Activated naive CD4-positive, alpha-beta T cell treated with anti-CD3 and anti-CD28 coated beads, Interleukin-2, amount 10 ng/mL, durations not matched to agents 7 days and 5 days (primary cell): ENCODE measurements around the gene CCDC71.

Source experiments
- CTCF ChIA-PET: fragments of 350-600 bp; sonication (Branson Sonifier 250); formaldehyde crosslinking; loops from one replicate; lab custom pipeline; 2021; ENCODE audit warnings: antibody characterized with exemption; lab: Charles Lee
- DNase-seq: peaks from one replicate; pipeline ENCODE4 v3.0.0-alpha.2; 2020
- H3K27ac Mint-ChIP-seq: one replicate; pipeline ENCODE4 v1.8.0; 2021; ENCODE audit warnings: mild to moderate bottlenecking, moderate library complexity, mixed read lengths
- H3K27me3 Mint-ChIP-seq: one replicate; pipeline ENCODE4 v1.8.0; 2021; ENCODE audit warnings: mild to moderate bottlenecking, mixed read lengths
- H3K36me3 Mint-ChIP-seq: one replicate; pipeline ENCODE4 v1.8.0; 2021; ENCODE audit warnings: mixed read lengths
- H3K4me1 Mint-ChIP-seq: one replicate; pipeline ENCODE4 v1.8.0; 2021; ENCODE audit warnings: mixed read lengths
- H3K4me3 Mint-ChIP-seq: one replicate; pipeline ENCODE4 v1.8.0; 2021; ENCODE audit warnings: mild to moderate bottlenecking, moderate library complexity, mixed read lengths
- H3K9me3 Mint-ChIP-seq: one replicate; pipeline ENCODE4 v1.8.0; 2021; ENCODE audit warnings: mixed read lengths

CCDC71 gene

DNA sequence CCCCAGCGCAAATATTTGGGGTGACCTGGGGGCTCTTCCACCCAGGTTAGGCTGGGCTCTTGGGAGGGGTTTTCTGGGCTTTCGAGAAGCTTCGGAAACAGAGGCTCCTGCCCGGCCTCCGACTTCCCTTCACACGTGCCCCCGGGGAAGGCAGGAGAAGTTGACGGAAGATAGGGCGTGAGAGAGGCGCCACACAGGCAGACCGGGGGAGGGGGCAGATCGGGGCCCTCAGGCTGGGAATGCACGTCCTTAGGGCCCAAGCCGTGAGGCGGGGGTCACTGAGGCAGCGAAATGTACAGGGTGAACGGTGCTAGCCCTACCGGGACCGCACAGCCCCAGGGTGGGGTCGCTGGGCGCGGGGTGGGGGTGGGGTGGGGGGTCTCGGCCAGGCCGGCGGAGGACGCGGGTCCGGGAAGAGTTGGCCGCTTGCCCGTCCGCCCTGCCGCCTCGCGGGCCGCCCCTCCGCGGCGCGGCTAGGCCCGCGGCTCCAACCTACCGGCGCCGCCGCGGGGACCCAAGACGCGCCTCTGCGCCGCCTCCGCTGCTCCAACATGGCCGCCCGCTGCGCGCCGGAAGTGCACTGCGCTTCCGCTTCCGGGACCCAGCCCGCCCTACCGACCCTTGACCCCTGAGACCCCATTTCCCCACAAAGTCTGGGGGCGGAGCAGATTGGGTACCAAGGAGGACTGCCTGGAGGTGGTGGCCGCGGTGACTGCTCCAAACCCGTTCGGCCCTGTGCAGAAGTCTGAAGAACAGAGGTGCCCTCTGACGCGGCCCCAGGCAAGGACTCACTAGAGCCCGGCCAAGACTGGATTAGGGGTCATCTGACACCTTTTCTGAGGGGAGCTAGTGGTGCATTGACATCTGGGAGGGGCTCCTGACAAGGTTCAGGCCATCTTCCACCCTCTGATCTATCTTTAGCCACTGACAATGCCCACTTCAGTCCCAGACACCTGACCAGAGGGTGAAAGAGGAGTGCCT, at the start of gene CCDC71:
CCDC71 (minus strand) TSS at position 561 of the 981 bp plus-strand sequence. CDS start 2,123 bp downstream, outside the sequence.
- H3K27me3 Mint-ChIP-seq = peaks cover 12% of the 10 kb centered on the region

DNA sequence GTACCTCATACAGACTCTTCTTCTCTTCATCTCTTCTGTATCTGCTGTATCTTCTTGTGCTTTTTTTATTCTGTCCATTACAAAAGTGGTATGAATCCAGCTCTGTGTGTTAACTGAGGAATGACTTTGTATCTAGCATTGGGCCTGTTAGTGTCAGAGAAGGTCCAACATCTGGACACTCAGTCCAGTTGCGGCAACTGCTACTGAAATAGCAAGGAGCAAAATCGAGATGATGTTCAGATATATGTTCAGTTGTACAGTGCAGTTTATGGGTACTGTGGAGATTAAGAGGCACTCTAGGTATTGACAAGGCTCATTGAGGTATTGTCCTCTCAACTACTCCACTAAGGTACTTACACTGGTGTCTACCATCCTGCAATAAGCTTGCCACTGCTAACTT, 47.9 kb upstream of the CCDC71 start:
- H3K4me3 Mint-ChIP-seq = no peak overlapping the region
- H3K27me3 Mint-ChIP-seq = peaks cover 10% of the 10 kb centered on the region
- no peaks in the 10 kb centered on the region for H3K9me3 Mint-ChIP-seq
- DNase-seq = no peak
- H3K36me3 Mint-ChIP-seq = no peaks in the 10 kb centered on the region
- no peak overlapping the region for H3K27ac Mint-ChIP-seq
- H3K4me1 Mint-ChIP-seq = no peaks in the 10 kb centered on the region
- CTCF ChIA-PET = no interaction called here

More for the DNA sequence above, at the start of gene CCDC71:
- CTCF ChIA-PET = interaction anchor here (1.4 kb wide), 1 partner anchor 8 kb away, joined by 4 read pairs; no protein-coding TSS in a partner anchor
- Mint-ChIP-seq H3K9me3 (no peaks in the 10 kb centered on the region), H3K27ac (peak within 1 kb of the TSS; percentile 88), H3K4me3 (peak within 1 kb of the TSS; percentile 90), H3K36me3 (peaks cover 23% of the 10 kb centered on the region), H3K4me1 (peaks cover 53% of the 10 kb centered on the region)
- DNase-seq = peak; percentile 85

DNA sequence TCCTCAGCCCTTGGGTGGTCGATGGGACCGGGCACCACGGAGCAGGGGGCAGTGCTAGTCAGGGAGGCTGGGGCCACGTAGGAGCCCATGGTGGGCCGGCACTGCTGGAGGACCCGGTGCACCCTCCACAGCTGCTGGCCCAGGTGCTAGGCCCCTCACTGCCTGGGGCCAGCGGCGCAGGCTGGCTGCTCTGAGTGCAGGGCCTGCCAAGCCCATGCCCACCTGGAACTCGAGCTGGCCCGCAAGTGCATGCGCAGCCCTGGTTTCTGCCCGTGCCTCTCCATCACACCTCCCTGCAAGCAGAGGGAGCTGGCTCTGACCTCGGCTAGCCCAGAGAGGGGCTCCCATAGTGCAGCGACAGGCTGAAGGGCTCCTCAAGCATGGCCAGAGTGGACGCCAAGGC, 47.4 kb upstream of the CCDC71 start:
- H3K4me3 Mint-ChIP-seq = no peak overlapping the region
- H3K9me3 Mint-ChIP-seq = no peaks in the 10 kb centered on the region
- no peaks in the 10 kb centered on the region for H3K36me3 Mint-ChIP-seq
- no peaks in the 10 kb centered on the region for H3K4me1 Mint-ChIP-seq
- CTCF ChIA-PET = no interaction called here
- H3K27ac Mint-ChIP-seq = no peak overlapping the region
- DNase-seq = no peak
- H3K27me3 Mint-ChIP-seq = peaks cover 10% of the 10 kb centered on the region

DNA sequence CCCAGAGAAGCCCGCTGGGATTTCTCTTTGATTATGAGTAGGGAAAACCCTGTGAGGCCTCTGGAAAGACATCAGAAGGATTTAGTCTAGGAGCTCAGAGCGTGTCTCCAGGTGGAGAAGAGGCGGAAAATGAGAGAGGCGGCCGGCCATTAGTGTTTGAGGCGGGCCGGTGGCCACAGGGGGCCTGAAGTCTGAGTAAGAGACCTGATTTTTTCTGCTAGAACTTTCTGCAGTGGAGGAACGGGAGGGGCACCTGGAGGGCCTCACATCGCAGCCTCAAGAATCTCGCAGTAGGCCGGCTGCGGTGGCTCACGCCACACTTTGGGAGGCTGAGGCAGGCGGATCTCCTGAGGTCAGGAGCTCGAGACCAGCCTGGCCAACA, 33.8 kb upstream of the CCDC71 start:
- no peak overlapping the region for H3K27ac Mint-ChIP-seq
- CTCF ChIA-PET = no interaction called here
- no peaks in the 10 kb centered on the region for H3K4me1 Mint-ChIP-seq
- no peaks in the 10 kb centered on the region for H3K36me3 Mint-ChIP-seq
- no peak overlapping the region for H3K4me3 Mint-ChIP-seq
- no peaks in the 10 kb centered on the region for H3K9me3 Mint-ChIP-seq
- H3K27me3 Mint-ChIP-seq = peaks cover 25% of the 10 kb centered on the region
- no peak for DNase-seq

DNA sequence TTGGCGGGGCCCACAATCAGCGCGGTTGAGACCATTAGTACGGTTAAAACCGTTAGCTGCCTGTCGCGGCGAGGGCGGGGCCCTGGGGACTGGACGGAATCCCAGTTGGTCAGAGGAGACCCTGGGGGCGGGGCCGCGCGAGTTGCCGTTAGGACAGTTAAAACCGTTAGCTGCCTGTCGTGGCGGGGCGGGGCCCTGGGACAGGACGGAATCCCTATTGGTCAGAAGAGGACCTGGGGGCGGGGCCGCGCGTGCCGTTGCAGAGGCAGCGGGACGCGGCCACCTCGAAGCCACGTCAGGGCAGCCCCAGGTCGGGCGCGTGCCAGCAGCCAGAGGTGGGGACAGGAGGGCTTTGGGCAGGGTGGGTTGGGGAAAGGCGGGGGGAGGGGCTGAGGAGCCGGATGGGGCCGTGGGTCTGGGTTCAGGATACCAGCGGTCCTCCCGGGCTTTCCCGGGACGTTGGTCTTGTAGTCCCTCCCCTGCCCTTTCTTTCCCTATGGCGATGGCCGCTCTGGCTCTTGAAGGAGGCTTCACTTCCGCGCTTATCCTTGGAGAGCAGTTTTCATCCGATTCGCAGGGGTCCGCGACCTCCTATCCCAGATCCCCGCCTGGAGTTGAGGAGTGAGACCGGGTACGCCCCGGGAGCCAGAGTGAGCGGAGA, 33.2 kb upstream of the CCDC71 start:
- peaks cover 23% of the 10 kb centered on the region for H3K27me3 Mint-ChIP-seq
- DNase-seq = no peak
- H3K36me3 Mint-ChIP-seq = no peaks in the 10 kb centered on the region
- H3K9me3 Mint-ChIP-seq = no peaks in the 10 kb centered on the region
- CTCF ChIA-PET = no interaction called here
- no peak overlapping the region for H3K4me3 Mint-ChIP-seq
- H3K27ac Mint-ChIP-seq = no peak overlapping the region
- H3K4me1 Mint-ChIP-seq = no peaks in the 10 kb centered on the region

DNA sequence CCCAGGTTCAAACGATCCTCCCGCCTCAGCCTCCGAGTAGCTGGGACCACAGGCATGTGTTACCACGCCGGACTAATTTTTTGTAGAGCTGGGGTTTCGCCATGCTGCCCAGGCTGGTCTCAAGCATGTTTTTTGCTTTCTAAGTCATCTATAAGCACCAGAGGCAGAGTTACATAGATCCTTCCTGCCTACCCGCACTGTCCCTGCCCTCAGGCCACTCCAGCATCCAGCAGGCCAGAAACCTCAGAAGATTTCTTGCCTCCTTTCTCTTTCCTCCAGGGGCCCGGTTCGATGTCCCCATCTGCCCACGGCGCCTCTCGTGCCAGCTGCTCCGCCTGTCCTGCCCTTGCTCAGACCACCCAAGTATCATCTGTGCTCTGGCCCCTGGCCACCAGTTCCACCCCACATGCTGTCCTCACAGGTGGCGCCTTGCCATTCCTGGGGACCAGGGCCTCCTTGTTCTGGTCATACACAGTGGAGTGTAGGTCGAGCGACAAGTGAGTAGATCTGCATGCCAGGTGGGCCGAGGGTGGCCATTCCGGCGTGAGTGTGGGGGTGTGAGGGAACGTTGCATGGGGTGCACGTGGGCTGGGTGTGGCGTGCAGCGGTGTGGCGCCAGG, 32.6 kb upstream of the CCDC71 start:
- no peak for DNase-seq
- peaks cover 22% of the 10 kb centered on the region for H3K27me3 Mint-ChIP-seq
- CTCF ChIA-PET = no interaction called here
- no peaks in the 10 kb centered on the region for H3K36me3 Mint-ChIP-seq
- H3K27ac Mint-ChIP-seq = no peak overlapping the region
- H3K4me1 Mint-ChIP-seq = no peaks in the 10 kb centered on the region
- H3K4me3 Mint-ChIP-seq = no peak overlapping the region
- no peaks in the 10 kb centered on the region for H3K9me3 Mint-ChIP-seq

DNA sequence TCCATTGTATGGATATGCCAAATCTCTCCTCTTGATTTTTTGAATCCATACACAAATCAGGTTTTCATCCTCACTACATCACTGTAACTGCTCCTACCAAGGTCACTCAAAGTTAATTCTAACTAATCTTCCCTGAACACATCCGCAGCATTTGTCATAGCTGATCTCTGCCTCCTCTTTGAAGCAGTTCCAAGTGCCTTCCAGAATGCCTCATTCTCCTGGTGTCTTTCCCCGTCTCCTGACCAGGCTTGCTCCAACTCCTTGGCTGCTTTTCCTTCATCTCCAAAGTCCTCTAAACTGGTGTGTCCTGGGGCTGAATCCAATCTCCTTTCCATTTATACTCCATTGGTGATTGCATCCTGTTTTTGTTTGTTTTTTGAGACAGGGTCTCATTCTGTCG, 32.0 kb upstream of the CCDC71 start:
- no peak for DNase-seq
- Mint-ChIP-seq H3K4me3 (no peak overlapping the region), H3K27me3 (peaks cover 22% of the 10 kb centered on the region), H3K27ac (no peak overlapping the region), H3K36me3 (no peaks in the 10 kb centered on the region), H3K9me3 (no peaks in the 10 kb centered on the region), H3K4me1 (no peaks in the 10 kb centered on the region)
- CTCF ChIA-PET = no interaction called here

DNA sequence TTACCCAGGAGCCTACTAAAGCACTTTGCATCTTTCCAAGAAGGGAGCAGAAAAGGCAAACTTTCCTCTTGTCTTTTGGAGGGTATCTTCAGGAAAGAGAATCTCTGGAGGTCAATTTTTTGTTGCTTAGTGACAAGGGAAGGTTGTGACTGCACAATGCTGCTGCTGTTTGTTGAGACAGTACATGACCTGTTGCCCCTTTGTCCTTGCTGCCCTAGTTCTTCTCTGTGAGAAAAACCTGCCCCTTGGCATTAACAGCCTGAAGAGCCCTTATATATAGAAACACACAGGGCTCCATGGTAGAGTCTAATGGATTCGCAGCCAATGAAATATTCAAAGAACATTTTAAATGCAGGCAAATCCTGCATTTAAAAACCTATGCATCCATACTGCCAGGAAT, 25.6 kb upstream of the CCDC71 start:
- Mint-ChIP-seq H3K4me1 (peaks cover 4% of the 10 kb centered on the region), H3K27ac (no peak overlapping the region), H3K36me3 (no peaks in the 10 kb centered on the region), H3K27me3 (peaks cover 31% of the 10 kb centered on the region), H3K9me3 (no peaks in the 10 kb centered on the region), H3K4me3 (no peak overlapping the region)
- CTCF ChIA-PET = no interaction called here
- DNase-seq = no peak

DNA sequence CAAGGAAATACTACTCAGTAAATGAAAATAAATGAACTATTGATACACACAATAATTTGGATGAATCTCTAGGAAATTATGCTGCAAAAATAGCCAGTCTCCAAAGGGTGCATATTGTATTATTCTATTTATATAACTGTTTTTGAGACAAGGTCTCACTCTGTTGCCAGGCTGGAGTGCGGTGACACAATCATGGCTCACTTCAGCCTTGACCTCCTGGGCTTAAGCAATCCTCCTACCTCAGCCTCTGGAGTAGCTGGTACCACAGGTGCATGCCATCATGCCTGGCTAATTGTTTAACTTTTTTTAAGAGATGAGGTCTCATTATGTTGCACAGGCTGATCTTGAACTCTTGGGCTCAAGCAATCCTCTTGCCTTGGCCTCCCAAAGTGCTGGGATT, 17.7 kb upstream of the CCDC71 start:
- CTCF ChIA-PET = interaction anchor here (1.6 kb wide), 1 partner anchor 13 kb away, joined by 4 read pairs; no protein-coding TSS in a partner anchor
- peaks cover 35% of the 10 kb centered on the region for H3K27me3 Mint-ChIP-seq
- H3K4me1 Mint-ChIP-seq = peaks cover 6% of the 10 kb centered on the region
- no peak overlapping the region for H3K27ac Mint-ChIP-seq
- H3K36me3 Mint-ChIP-seq = no peaks in the 10 kb centered on the region
- DNase-seq = no peak
- no peaks in the 10 kb centered on the region for H3K9me3 Mint-ChIP-seq
- no peak overlapping the region for H3K4me3 Mint-ChIP-seq

DNA sequence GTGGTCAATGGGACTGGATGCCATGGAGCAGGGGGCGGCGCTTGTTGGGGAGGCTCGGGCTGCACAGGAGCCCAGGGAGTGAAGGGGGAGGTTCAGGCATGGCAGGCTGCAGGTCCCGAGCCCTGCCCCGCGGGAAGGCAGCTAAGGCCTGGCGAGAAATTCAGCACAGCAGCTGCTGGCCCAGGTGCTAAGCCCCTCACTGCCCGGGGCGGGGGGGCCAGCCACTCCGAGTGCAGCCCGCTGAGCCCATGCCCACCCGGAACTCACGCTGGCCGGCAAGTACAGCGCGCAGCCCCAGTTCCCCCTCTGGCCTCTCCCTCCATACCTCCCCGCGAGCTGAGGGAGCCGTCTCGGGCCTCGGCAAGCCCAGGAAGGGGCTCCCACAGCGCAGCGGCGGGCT, 16.6 kb upstream of the CCDC71 start:
- H3K4me1 Mint-ChIP-seq = peaks cover 6% of the 10 kb centered on the region
- CTCF ChIA-PET = interaction anchor here (1.2 to 1.6 kb wide), 3 partner anchors 11 to 13 kb away, joined by 4 read pairs; partner anchors contain the start of gene KLHDC8B
- H3K36me3 Mint-ChIP-seq = no peaks in the 10 kb centered on the region
- H3K9me3 Mint-ChIP-seq = no peaks in the 10 kb centered on the region
- no peak overlapping the region for H3K4me3 Mint-ChIP-seq
- H3K27ac Mint-ChIP-seq = no peak overlapping the region
- no peak for DNase-seq
- peaks cover 36% of the 10 kb centered on the region for H3K27me3 Mint-ChIP-seq

DNA sequence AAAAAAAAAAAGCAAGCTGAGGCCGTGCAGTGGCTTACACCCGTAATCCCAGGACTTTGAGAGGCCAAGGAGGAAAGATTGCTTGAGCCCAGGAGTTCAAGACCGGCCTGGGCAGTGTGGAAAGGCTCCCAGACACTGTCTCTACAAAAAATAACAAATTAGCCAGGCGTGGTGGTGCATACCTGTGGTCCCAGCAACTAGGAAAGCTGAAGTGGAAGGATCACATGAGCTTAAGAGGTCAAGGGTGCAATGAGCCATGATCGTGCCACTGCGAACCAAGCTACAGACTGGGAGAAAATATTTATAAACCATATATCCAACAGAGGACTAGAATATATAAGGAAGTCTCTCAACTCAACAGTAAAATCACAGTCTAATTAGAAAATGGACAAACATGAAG, 15.2 kb upstream of the CCDC71 start:
- Mint-ChIP-seq H3K27me3 (peaks cover 37% of the 10 kb centered on the region), H3K9me3 (no peaks in the 10 kb centered on the region), H3K27ac (no peak overlapping the region), H3K4me3 (no peak overlapping the region), H3K4me1 (peaks cover 2% of the 10 kb centered on the region), H3K36me3 (no peaks in the 10 kb centered on the region)
- CTCF ChIA-PET = interaction anchor here (0.7 to 1.5 kb wide), 3 partner anchors 8 to 11 kb away, joined by 3 to 4 read pairs (median 4); partner anchors contain the start of gene KLHDC8B
- no peak for DNase-seq

DNA sequence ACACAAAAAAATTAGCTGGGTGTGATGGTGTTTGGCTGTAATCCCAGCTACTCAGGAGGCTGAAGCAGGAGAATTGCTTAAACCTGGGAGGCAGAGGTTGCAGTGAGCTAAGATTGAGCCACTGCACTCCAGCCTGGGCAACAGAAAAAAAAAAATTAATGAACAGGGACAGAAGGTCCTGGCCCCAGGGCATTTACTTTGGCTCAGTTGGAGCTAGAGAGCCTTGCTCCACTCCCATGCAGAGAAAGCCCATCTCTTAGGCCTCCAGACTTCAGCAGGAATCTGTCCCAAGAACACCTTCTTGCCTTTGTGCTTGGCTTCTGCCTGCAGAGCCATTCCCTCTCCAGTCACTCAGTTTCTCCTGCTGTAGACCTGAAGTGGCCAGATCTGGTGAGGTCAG, 14.0 kb upstream of the CCDC71 start:
- no peak for DNase-seq
- CTCF ChIA-PET = interaction anchor here (0.9 to 2.0 kb wide), 2 partner anchors 9 to 290 kb away, joined by 3 to 8 read pairs; partner anchors contain the start of genes DAG1 and KLHDC8B
- Mint-ChIP-seq H3K4me3 (no peak overlapping the region), H3K9me3 (no peaks in the 10 kb centered on the region), H3K36me3 (no peaks in the 10 kb centered on the region), H3K27ac (no peak overlapping the region), H3K4me1 (peaks cover 2% of the 10 kb centered on the region), H3K27me3 (peaks cover 37% of the 10 kb centered on the region)

DNA sequence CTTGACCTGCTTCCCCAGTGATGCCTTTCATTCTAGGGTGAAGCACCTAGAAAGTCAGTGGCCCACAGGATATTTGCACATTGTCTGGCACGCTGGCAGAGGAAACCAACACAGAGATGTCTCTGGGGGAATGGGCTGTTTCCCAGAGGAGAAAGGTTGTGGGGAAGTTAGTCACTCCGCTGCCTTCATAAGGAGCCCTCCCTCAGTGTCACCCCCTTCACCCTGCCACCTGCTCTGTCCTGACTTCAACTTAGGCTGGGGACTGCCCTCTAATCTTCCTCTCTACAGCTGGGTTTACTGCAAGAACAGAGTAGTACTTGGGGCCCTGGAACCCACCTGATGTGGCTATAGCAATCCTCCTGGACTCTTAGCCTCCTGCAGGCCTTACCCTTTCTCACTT, 10.9 kb upstream of the CCDC71 start:
- CTCF ChIA-PET = no interaction called here
- Mint-ChIP-seq H3K27me3 (peaks cover 33% of the 10 kb centered on the region), H3K9me3 (no peaks in the 10 kb centered on the region), H3K36me3 (no peaks in the 10 kb centered on the region), H3K27ac (no peak overlapping the region), H3K4me1 (peaks cover 2% of the 10 kb centered on the region), H3K4me3 (no peak overlapping the region)
- no peak for DNase-seq

DNA sequence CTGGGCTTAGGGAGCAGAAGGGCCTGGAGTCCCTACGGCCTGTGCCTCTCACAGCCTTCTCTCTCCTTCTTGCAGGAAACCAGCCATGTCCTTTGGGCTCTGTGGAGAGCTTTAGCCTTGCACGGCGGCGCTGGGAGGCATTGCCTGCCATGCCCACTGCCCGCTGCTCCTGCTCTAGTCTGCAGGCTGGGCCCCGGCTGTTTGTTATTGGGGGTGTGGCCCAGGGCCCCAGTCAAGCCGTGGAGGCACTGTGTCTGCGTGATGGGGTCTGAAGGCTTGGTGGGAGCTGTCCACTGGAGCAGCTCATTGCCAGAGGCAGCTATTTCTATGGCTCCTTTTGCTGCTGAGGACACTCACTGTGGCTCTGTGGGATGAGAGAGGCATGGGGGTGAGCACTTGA, 9.4 kb upstream of the CCDC71 start:
- DNase-seq = no peak
- Mint-ChIP-seq H3K4me1 (peaks cover 6% of the 10 kb centered on the region), H3K4me3 (no peak overlapping the region), H3K36me3 (no peaks in the 10 kb centered on the region), H3K27me3 (peaks cover 29% of the 10 kb centered on the region), H3K27ac (no peak overlapping the region), H3K9me3 (no peaks in the 10 kb centered on the region)
- CTCF ChIA-PET = no interaction called here
